Right lobe of liver (tissue), 6 donors: ENCODE data around the gene MED25. TPM values are rescaled to one million over a fixed set of nuclear protein-coding genes. Genes with fewer than 3 reads are reported as not detected.

Experiments
- ATAC-seq, 4 donors: fragments of 200-7000 bp; cut with Tn5 transposase; one replicate each; pipeline ENCODE4 v1.9.1; 2020; ENCODE audit warnings: mild to moderate bottlenecking in 4 of 4, moderate library complexity in 4 of 4
- DNase-seq, 3 donors: peaks; one replicate each; pipeline ENCODE4 v3.0.0-alpha.2; 2020
- H3K27ac ChIP-seq, 3 donors: fragments of 200-600 bp; one replicate each; pipeline ENCODE4 v1.8.0; 2022
- H3K27me3 ChIP-seq, 2 donors: fragments of 200-600 bp; one replicate each; pipeline ENCODE4 v1.8.0; 2022
- H3K36me3 ChIP-seq, 4 donors: fragments of 200-600 bp; sonication (generic) in 1 of 4; one replicate each; pipeline versions ENCODE4 v1.5.1 to v1.8.0; 2017 to 2022; ENCODE audit warnings: control low read depth in 1 of 4
- H3K4me1 ChIP-seq, 4 donors: fragments of 200-600 bp; sonication (generic) in 1 of 4; one replicate each; pipeline versions ENCODE4 v1.5.1 to v1.8.0; 2017 to 2022; ENCODE audit warnings: control low read depth in 1 of 4
- H3K4me3 ChIP-seq, 3 donors: fragments of 200-600 bp; one replicate each; pipeline ENCODE4 v1.8.0; 2022
- H3K9me3 ChIP-seq, 4 donors: fragments of 200-600 bp; sonication (generic) in 1 of 4; one replicate each; pipeline versions ENCODE4 v1.5.1 to v1.8.0; 2017 to 2022; ENCODE audit warnings: control low read depth in 1 of 4
- CTCF ChIP-seq, 4 donors: fragments of 200-600 bp in 3 of 4; fragments of 450-650 bp in 1 of 4; IDR thresholded peaks; one replicate each; pipeline versions ENCODE4 v1.5.1 to v1.8.0; 2016 to 2022; ENCODE audit warnings: antibody characterized with exemption in 4 of 4, mild to moderate bottlenecking in 2 of 4
- POLR2A ChIP-seq: fragments of 450-650 bp; IDR thresholded peaks from one replicate; pipeline ENCODE4 v1.6.1; 2017; ENCODE audit warnings: antibody characterized with exemption, mild to moderate bottlenecking
- WGBS: methylation state at CpG from one replicate; pipeline ENCODE4 v1.1.6; 2018; ENCODE audit warnings: low coverage, low lambda C conversion rate; ENCODE audit not compliant: insufficient coverage; ENCODE audit errors: missing lambda C conversion rate; 5-methylcytosine and 5-hydroxymethylcytosine counted together
- intact Hi-C, 2 donors: fragments of 100-400 bp; cut with DNase I; formaldehyde crosslinking; loops; one replicate each; pipeline versions ENCODE4 v1.11.2 to v1.14.1; 2022
- total RNA-seq, 6 experiments: library from RNA; depleted of rRNA in 2 of 6; stranded (reverse); fragments of >200 nt in 2 of 6; fragmentation: NEBNext Ultra II Directional in 3 of 6; extraction: Animal tissue kit (Norgen Biotek cat#: 25700) in 3 of 6; gene quantifications; one replicate each; pipeline versions ENCODE4 v1.1.0 to v1.2.4, GENCODE V29; 2016 to 2023
- donor health status: DM: no; HTN: yes; CAD: no.
- donor health status: DM: no; HTN: no; CAD: no.
- donor health status: DM: no; HTN: no; CAD: no.
- donor health status: DM: no; HTN: yes; CAD: no.
- donor health status: DM: no; HTN: yes; CAD: no.

MED25 gene
- total RNA-seq, 6 experiments from 2014 or later = 9.9 to 16.3 (median 11.8) TPM

- no peaks in the 10 kb centered on the region for H3K4me1 ChIP-seq
- H3K4me3 ChIP-seq = no peak overlapping the region
- no CpG with 5 or more reads among the region's 5 CpGs for whole genome bisulfite sequencing
- no peaks in the 10 kb centered on the region for H3K9me3 ChIP-seq
- DNase-seq (no peak), ATAC-seq (no peak)
- no peak for TF ChIP-seq POLR2A
- no peak for TF ChIP-seq CTCF (IDR thresholded peaks at IDR 0.05)
- no peak overlapping the region for H3K27ac ChIP-seq
- H3K27me3 ChIP-seq = no peaks in the 10 kb centered on the region
- H3K36me3 ChIP-seq = peaks cover 0 to 38% (median 6%) of the 10 kb centered on the region in 4 donors
- intact Hi-C loops = no loop called here
Observed at GRCh38 chr19:49837009-49837310, 18.9 kb downstream of the MED25 start.

DNA sequence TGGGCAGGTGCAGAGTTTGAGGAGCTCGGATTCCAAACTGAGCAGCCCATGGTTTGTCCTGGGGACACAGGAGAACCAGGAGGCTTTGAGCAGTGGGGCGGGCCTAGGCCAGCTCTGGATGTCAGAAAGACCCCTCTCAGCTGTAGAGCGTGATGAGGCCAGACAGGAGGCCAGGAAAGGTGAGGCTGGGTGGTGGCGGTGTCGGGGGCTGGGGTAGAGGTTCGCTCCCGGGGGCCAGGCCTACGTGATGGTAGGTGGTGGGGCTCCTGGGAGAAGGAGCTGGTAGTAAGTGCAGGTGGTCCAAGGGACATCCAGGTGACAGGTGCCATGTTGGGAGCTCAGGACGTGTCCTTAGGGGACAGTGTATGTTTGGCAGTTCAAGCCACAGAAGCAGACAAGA, 19.3 kb downstream of the MED25 start:
- peaks cover 0 to 33% (median 6%) of the 10 kb centered on the region in 4 donors for H3K36me3 ChIP-seq
- no peaks in the 10 kb centered on the region for H3K4me1 ChIP-seq
- no peak for DNase-seq
- TF ChIP-seq POLR2A = no peak
- TF ChIP-seq CTCF (IDR thresholded peaks at IDR 0.05) = no peak
- intact Hi-C loops = no loop called here
- no peak overlapping the region for H3K4me3 ChIP-seq
- no peaks in the 10 kb centered on the region for H3K9me3 ChIP-seq
- WGBS = 96% methylated on average over 4 of the region's 9 CpGs
- no peaks in the 10 kb centered on the region for H3K27me3 ChIP-seq
- no peak for ATAC-seq
- no peak overlapping the region for H3K27ac ChIP-seq

- Histone ChIP-seq H3K36me3 (peaks cover 0 to 29% (median 6%) of the 10 kb centered on the region in 4 donors), H3K27me3 (no peaks in the 10 kb centered on the region), H3K4me1 (no peaks in the 10 kb centered on the region), H3K9me3 (no peaks in the 10 kb centered on the region), H3K4me3 (no peak overlapping the region), H3K27ac (no peak overlapping the region)
- ATAC-seq (no peak), DNase-seq (no peak)
- intact Hi-C loops = no loop called here
- TF ChIP-seq POLR2A = no peak
- no peak for TF ChIP-seq CTCF (IDR thresholded peaks at IDR 0.05)
- 92% methylated on average over 12 of the region's 18 CpGs for WGBS
Observed at GRCh38 chr19:49838885-49839588, 20.9 kb downstream of the MED25 start.

- DNase-seq (no peak), ATAC-seq (no peak)
- WGBS = 100% methylated on average over 8 of the region's 11 CpGs
- TF ChIP-seq CTCF (IDR thresholded peaks at IDR 0.05) (no peak), POLR2A (no peak)
- no peaks in the 10 kb centered on the region for H3K4me1 ChIP-seq
- H3K4me3 ChIP-seq = no peak overlapping the region
- no peak overlapping the region for H3K27ac ChIP-seq
- no peaks in the 10 kb centered on the region for H3K9me3 ChIP-seq
- H3K36me3 ChIP-seq = peaks cover 0 to 25% (median 6%) of the 10 kb centered on the region in 4 donors
- intact Hi-C loops = no loop called here
- no peaks in the 10 kb centered on the region for H3K27me3 ChIP-seq
Observed at GRCh38 chr19:49839713-49840112, 21.6 kb downstream of the MED25 start.
